KOPT-K1 (cell line): ENCODE data around the gene RNF215.
"Not testable (repeated sequence)": the region's sequence is repeated elsewhere in the genome, so short reads cannot be mapped to it uniquely, and the experiment has no call there.

ENCODE experiments used
- H3K27ac ChIP-seq: fragments of 200-600 bp; sonication (generic); 2 replicates; pipeline ENCODE4 v1.5.1; 2016; ENCODE audit warnings: antibody characterized with exemption, mild to moderate bottlenecking, low read depth, low read length; ENCODE audit not compliant: poor library complexity, severe bottlenecking
- H3K36me3 ChIP-seq: fragments of 200-600 bp; sonication (generic); 2 replicates; pipeline ENCODE4 v1.5.1; 2017; ENCODE audit warnings: antibody characterized with exemption, mild to moderate bottlenecking, low read length, moderate library complexity; ENCODE audit not compliant: insufficient read depth
- H3K9me3 ChIP-seq: fragments of 200-600 bp; sonication (generic); 2 replicates; pipeline ENCODE4 v1.5.1; 2017; ENCODE audit warnings: antibody characterized with exemption, low read length, mild to moderate bottlenecking; ENCODE audit not compliant: insufficient read depth, poor library complexity, severe bottlenecking

Gene RNF215

GRCh38 chr22:30340911-30341685 lies 46.1 kb downstream of the RNF215 start:
- no peaks in the 10 kb centered on the region for H3K9me3 ChIP-seq
- peaks cover 100% of the 10 kb centered on the region for H3K36me3 ChIP-seq
- H3K27ac ChIP-seq, result no peak overlapping the region

- H3K36me3 ChIP-seq, result peaks cover 100% of the 10 kb centered on the region
- no peak overlapping the region for H3K27ac ChIP-seq
- no peaks in the 10 kb centered on the region for H3K9me3 ChIP-seq
Measured at GRCh38 chr22:30338802-30339201, 48.4 kb downstream of the RNF215 start.

GRCh38 chr22:30338341-30338740 lies 48.9 kb downstream of the RNF215 start:
- not testable (repeated sequence) for H3K27ac ChIP-seq, H3K9me3 ChIP-seq
- H3K36me3 ChIP-seq, result peaks cover 100% of the 10 kb centered on the region

GRCh38 chr22:30337461-30337778 lies 49.8 kb downstream of the RNF215 start:
- Histone ChIP-seq H3K9me3 (no peaks in the 10 kb centered on the region), H3K36me3 (peaks cover 100% of the 10 kb centered on the region), H3K27ac (no peak overlapping the region)

- Histone ChIP-seq H3K9me3 (no peaks in the 10 kb centered on the region), H3K27ac (no peak overlapping the region), H3K36me3 (peaks cover 100% of the 10 kb centered on the region)
Measured at GRCh38 chr22:30336752-30337460, 50.3 kb downstream of the RNF215 start.

GRCh38 chr22:30335236-30335635 lies 52.0 kb downstream of the RNF215 start:
- Histone ChIP-seq H3K36me3 (peaks cover 100% of the 10 kb centered on the region), H3K9me3 (no peaks in the 10 kb centered on the region), H3K27ac (no peak overlapping the region)

GRCh38 chr22:30334646-30335045 lies 52.6 kb downstream of the RNF215 start:
- H3K36me3 ChIP-seq, result peaks cover 98% of the 10 kb centered on the region
- no peak overlapping the region for H3K27ac ChIP-seq
- H3K9me3 ChIP-seq, result no peaks in the 10 kb centered on the region

GRCh38 chr22:30333707-30334087 lies 53.5 kb downstream of the RNF215 start:
- Histone ChIP-seq H3K27ac (no peak overlapping the region), H3K9me3 (no peaks in the 10 kb centered on the region), H3K36me3 (peaks cover 97% of the 10 kb centered on the region)

GRCh38 chr22:30332994-30333706 lies 54.1 kb downstream of the RNF215 start:
- H3K27ac ChIP-seq, result no peak overlapping the region
- H3K9me3 ChIP-seq, result no peaks in the 10 kb centered on the region
- H3K36me3 ChIP-seq, result peaks cover 93% of the 10 kb centered on the region

GRCh38 chr22:30332551-30332950 lies 54.7 kb downstream of the RNF215 start:
- peaks cover 87% of the 10 kb centered on the region for H3K36me3 ChIP-seq
- H3K27ac ChIP-seq, result no peak overlapping the region
- no peaks in the 10 kb centered on the region for H3K9me3 ChIP-seq
